GM12801 (cell line): ENCODE results near the gene MPZL2.

Experiments used
- TF ChIP-seq, protein P1 (sequence below): IDR thresholded peaks from one replicate; pipeline ENCODE4 v1.5.1; 2011; ENCODE audit warnings: control low read depth; ENCODE audit not compliant: insufficient read length; ENCODE audit errors: extremely low read depth

The MPZL2 gene

DNA sequence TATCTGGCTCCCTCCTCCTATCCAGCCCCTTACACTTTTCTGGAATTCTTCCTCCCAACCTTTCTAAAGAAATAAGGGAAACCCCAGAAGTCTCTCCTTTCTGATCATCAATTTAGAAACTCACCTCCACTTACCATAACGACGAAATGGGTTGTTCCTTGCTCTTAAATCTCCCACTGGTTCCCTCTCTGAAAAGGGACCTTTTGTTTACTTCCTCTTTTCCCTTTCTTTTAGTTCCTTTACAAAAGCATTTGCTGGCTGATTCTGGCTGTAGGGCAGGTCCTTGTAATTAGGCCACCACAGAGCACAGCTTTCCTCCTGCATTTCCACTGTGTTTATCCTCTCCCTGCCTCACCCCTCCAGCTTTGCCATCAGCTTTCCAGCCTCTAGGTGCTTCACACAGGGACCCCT, 51.3 kb downstream of the MPZL2 start:
- TF ChIP-seq, protein P1, sequence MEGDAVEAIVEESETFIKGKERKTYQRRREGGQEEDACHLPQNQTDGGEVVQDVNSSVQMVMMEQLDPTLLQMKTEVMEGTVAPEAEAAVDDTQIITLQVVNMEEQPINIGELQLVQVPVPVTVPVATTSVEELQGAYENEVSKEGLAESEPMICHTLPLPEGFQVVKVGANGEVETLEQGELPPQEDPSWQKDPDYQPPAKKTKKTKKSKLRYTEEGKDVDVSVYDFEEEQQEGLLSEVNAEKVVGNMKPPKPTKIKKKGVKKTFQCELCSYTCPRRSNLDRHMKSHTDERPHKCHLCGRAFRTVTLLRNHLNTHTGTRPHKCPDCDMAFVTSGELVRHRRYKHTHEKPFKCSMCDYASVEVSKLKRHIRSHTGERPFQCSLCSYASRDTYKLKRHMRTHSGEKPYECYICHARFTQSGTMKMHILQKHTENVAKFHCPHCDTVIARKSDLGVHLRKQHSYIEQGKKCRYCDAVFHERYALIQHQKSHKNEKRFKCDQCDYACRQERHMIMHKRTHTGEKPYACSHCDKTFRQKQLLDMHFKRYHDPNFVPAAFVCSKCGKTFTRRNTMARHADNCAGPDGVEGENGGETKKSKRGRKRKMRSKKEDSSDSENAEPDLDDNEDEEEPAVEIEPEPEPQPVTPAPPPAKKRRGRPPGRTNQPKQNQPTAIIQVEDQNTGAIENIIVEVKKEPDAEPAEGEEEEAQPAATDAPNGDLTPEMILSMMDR = no peak

DNA sequence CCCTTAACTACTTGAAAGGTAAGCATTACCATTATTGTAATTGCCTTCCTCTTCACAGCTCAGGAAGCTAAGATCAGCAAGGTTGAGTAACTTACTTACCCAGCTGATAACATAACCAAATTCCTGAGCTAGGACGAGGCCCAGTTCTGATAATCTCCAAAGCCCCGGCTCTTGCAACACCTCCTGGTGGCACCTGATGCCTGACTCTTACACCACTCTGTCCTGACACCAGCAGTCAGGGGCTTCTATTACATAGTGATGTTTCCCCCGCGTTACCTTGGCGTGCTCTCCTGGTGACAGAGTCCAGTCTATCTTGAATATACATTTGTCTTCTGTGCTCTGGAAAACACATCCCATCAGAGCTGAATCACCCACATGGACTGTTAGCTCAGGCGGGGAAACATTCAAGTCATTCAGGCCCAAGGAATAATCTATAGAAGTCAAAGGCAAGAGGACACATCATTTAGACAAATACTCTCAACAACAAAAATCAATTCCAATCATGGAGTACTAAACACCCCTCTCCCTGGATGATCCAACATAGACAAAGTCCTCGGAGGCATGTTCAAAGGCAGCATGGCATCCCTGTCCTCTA, 51.9 kb downstream of the MPZL2 start:
- TF ChIP-seq, protein P1 = no peak

DNA sequence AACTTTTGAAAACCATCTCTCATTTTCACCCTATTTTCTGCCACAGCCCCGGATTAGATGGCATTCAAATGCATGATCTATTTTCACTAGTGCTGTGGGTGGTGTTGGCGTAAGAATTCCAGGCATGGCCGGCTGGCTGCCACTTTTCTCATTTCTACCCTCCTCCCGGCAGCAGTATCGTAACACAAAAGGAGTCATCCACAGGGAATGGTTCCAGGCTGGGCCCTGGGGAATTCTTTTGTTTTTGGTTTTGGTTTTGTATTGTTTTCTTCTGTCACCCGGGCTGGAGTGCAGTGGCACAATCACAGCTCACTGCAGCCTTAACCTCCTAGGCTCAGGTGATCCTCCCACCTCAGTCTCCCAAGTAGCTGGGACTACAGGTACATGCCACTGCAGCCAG, 53.1 kb downstream of the MPZL2 start:
- TF ChIP-seq, protein P1 = no peak

DNA sequence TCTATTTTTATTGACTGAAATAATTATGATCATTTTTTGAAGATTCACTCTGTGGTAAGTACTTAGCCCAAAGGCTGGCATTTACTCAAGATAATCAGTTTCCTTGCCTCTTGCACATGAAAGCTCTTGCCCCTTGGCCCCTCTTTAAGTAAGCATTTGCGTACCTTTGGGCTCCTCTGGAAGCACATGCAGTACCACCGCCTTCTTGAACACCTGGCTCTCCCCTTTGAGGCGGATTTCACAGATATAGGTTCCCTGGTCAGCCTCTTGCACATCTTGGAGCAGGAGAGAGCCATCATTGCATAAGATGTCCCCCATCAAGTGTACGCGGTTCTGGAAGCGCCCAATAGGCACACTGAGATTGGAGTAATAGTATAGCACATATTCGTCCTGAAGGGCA, 53.8 kb downstream of the MPZL2 start:
- TF ChIP-seq, protein P1 = no peak

DNA sequence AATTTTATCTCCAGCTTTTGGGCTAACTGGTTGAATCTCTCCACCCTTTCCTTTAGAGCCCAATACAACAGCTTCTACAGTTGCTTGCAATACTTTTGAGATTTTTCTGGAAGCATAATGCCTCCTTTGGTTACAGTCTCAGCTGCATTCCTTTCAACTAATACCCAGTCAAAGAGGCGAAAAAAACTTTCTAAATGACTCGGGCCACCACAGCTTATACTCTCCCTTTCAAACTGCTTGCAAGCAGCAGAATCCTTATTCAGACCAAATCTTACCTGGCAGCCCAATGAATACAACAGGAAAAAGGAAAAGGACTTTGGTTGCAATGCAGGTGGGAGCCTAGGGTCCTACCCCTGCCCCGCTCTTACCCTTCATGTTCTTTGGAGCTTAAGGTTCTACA, 55.1 kb downstream of the MPZL2 start:
- TF ChIP-seq, protein P1 = no peak

DNA sequence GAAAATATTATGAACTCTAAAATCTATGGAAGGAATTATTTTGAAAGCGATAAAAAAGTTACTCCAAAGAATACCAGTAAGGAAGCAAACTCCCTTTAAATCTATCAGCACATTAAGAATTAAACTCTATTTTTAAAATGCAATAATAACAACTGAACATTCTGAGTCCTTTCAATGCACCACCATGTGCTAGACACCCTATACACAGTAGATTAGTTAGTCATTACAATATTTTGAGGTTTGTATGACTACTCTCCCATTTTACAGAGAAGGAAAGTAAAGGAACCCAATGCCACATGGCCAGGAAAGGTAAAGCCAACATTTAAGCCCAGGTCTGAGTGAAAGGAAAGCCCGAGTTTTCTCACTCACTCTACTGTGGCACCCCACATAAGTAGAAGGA, 57.0 kb downstream of the MPZL2 start:
- TF ChIP-seq, protein P1 = no peak

DNA sequence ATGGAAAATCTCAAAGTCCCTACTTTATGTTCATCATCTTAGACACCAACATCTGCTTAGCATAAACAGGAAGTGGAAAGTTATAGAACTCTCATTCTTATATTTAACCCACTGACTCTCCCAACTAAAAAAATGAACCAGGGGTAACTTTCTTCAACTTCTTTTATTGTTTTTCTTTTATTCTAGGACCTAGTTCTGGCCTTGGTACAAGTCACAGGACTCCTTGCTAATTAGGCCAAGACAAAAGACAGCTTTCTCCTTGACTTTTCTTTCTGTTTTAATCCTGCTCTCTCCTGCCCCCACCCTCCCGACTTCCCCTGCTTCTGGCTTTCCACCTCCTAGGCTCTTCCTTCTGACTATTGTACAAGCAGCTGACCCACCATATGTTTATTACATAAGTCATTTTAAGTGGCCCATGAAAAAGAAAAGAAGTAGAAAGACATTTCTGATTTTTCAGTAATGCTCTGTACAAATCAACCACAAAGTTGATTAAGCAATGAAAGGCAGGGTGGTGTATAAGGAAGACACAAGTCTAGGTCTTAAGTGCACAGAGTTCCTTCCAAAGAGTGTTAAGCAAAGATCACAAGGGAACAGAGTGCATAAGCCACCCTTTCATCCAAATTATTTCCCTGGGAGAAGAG, 57.6 kb downstream of the MPZL2 start:
- TF ChIP-seq, protein P1 = no peak
